Esophagus muscularis mucosa (tissue), 4 donors: ENCODE results near the gene COL6A1. TPM values are rescaled to one million over a fixed set of nuclear protein-coding genes. Genes with fewer than 3 reads are reported as not detected.
A peak's percentile ranks its signal among the peaks of the same experiment; 100 is the strongest.

Experiments used
- DNase-seq: peaks from one replicate; pipeline ENCODE4 v3.0.0-alpha.2; 2017; ENCODE audit errors: extremely low spot score
- H3K27ac ChIP-seq, 4 donors: fragments of 200-600 bp; sonication (generic); replicated peaks in 1 of 4; 1 replicate in 3 of 4; 2 replicates in 1 of 4; pipeline ENCODE4 v1.5.1; 2016 to 2019; ENCODE audit warnings: mild to moderate bottlenecking in 1 of 4
- H3K27me3 ChIP-seq, 4 donors: fragments of 200-600 bp; sonication (generic); one replicate each; pipeline versions ENCODE4 v1.5.1 to v1.6.0; 2016 to 2019
- H3K36me3 ChIP-seq, 4 donors: fragments of 200-600 bp; sonication (generic); one replicate each; pipeline ENCODE4 v1.5.1; 2016 to 2019
- H3K4me1 ChIP-seq, 4 donors: fragments of 200-600 bp; sonication (generic); one replicate each; pipeline ENCODE4 v1.5.1; 2016 to 2019
- H3K4me3 ChIP-seq, 4 donors: fragments of 200-600 bp; sonication (generic); 1 replicate in 2 of 4; 2 replicates in 2 of 4; pipeline ENCODE4 v1.5.1; 2016 to 2019; ENCODE audit warnings: mild to moderate bottlenecking in 4 of 4, moderate library complexity in 1 of 4
- H3K9me3 ChIP-seq, 4 donors: fragments of 200-600 bp; sonication (generic); 1 replicate in 3 of 4; 2 replicates in 1 of 4; pipeline ENCODE4 v1.5.1; 2016 to 2019
- EP300 ChIP-seq: sonication (generic); formaldehyde crosslinking; IDR thresholded peaks from one replicate; pipeline ENCODE4 v1.6.1; 2017; ENCODE audit warnings: antibody characterized with exemption
- POLR2A ChIP-seq: fragments of 450-650 bp; IDR thresholded peaks from one replicate; pipeline ENCODE4 v1.6.1; 2017; ENCODE audit warnings: antibody characterized with exemption, moderate library complexity, mild to moderate bottlenecking, low read depth
- POLR2AphosphoS5 ChIP-seq, 2 donors: sonication (generic); formaldehyde crosslinking; IDR thresholded peaks; one replicate each; pipeline ENCODE4 v1.6.1; 2017; ENCODE audit warnings: antibody characterized with exemption in 2 of 2
- WGBS: methylation state at CpG from one replicate; pipeline ENCODE4 v1.1.5; 2018; 5-methylcytosine and 5-hydroxymethylcytosine counted together
- intact Hi-C: fragments of 100-400 bp; cut with DNase I; formaldehyde crosslinking; loops from one replicate; pipeline ENCODE4 v1.15.1; 2023
- total RNA-seq, 4 donors: library from RNA; depleted of rRNA; stranded (reverse); fragments of >200 nt; gene quantifications; one replicate each; pipeline versions ENCODE4 v1.1.0 to v1.2.1, GENCODE V29; 2016
- TF ChIP-seq, protein P1 (sequence below), 3 experiments: fragments of 200-600 bp in 2 of 3; fragments of 450-650 bp in 1 of 3; sonication (generic) in 2 of 3; IDR thresholded peaks; one replicate each; pipeline ENCODE4 v1.5.1; 2017 to 2019; ENCODE audit warnings: antibody characterized with exemption in 3 of 3, mild to moderate bottlenecking in 2 of 3, moderate library complexity in 1 of 3

Gene COL6A1
- total RNA-seq, 4 donors from 2014 or later = 646 to 1,432 (median 1,078) TPM

DNA sequence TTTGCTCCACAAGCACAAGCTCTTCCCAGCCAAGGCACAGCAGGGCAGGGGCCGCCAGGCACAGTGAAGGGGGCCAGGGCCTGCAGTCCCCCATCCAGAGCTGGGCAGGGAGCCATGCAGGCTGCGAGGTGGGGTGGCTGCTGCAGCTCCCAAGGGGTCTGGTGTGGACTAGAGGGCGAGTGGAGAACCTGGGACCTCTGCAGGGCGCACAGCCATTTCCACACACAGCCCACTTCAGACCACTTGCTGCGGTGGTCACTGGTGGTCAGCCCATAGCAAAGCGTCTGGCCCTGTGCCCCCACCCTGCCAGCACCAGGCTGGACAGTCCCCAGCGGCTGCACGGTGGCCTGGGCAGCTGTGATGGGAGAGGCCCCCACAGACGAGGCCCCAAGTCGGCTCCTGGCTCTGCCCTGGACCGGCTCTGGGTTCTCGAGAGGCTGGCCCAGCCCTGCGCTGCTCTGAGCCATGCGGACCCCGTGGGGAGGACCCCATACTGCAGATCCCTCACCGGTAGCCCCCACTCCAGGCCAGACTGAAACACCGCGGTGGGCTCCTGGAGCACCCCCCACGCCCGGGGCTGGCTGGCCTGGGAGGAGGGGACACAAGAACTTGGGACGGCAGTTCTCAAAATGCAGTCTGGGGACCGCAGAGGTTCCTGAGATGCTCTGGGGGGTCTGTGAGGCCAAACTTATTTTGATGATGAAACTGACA, 69.3 kb downstream of the COL6A1 start:
- DNase-seq = no peak
- Histone ChIP-seq H3K36me3 (no peaks in the 10 kb centered on the region), H3K27me3 (no peaks in the 10 kb centered on the region), H3K27ac (peak overlapping the region; percentile 87 to 90 (median 88)), H3K4me3 (no peak overlapping the region), H3K4me1 (peaks cover 26 to 52% (median 49%) of the 10 kb centered on the region in 4 donors), H3K9me3 (no peaks in the 10 kb centered on the region)
- WGBS = 87% methylated on average over 7 of the region's 22 CpGs
- TF ChIP-seq, protein P1, sequence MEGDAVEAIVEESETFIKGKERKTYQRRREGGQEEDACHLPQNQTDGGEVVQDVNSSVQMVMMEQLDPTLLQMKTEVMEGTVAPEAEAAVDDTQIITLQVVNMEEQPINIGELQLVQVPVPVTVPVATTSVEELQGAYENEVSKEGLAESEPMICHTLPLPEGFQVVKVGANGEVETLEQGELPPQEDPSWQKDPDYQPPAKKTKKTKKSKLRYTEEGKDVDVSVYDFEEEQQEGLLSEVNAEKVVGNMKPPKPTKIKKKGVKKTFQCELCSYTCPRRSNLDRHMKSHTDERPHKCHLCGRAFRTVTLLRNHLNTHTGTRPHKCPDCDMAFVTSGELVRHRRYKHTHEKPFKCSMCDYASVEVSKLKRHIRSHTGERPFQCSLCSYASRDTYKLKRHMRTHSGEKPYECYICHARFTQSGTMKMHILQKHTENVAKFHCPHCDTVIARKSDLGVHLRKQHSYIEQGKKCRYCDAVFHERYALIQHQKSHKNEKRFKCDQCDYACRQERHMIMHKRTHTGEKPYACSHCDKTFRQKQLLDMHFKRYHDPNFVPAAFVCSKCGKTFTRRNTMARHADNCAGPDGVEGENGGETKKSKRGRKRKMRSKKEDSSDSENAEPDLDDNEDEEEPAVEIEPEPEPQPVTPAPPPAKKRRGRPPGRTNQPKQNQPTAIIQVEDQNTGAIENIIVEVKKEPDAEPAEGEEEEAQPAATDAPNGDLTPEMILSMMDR (IDR thresholded peaks at IDR 0.05) = no peak
- intact Hi-C loops = no loop called here

DNA sequence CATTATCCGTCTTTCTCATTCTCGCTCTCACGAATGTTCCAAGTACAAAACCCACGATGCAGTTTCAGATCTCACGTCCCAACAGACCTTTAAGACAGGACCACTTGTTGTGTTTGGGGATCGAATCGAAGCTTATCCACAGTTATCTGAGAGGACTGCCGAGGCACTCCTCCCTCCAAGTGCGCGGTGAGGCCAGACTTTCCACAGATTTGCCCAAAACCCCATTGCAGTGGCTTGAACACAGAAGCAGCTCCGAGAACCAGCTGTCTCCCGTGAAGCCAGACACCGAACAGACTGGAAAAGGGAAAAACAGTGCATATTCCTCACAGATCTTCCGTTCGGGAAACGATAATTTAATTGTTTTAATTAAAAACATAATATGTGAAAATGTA, 69.8 kb downstream of the COL6A1 start:
- no peak for TF ChIP-seq POLR2AphosphoS5 (IDR thresholded peaks at IDR 0.05)
- TF ChIP-seq, protein P1 (IDR thresholded peaks at IDR 0.05) = no peak
- no peak for TF ChIP-seq POLR2A
- TF ChIP-seq EP300 = no peak
- no peaks in the 10 kb centered on the region for H3K9me3 ChIP-seq
- intact Hi-C loops = no loop called here
- H3K4me1 ChIP-seq = peaks cover 32 to 58% (median 55%) of the 10 kb centered on the region in 4 donors
- no peaks in the 10 kb centered on the region for H3K36me3 ChIP-seq
- DNase-seq = no peak
- H3K4me3 ChIP-seq = no peak overlapping the region
- no peaks in the 10 kb centered on the region for H3K27me3 ChIP-seq
- 87% methylated on average over 16 of the region's 16 CpGs for WGBS
- peak overlapping the region in 3 of 4 donors; percentile 87 to 90 (median 87) for H3K27ac ChIP-seq

DNA sequence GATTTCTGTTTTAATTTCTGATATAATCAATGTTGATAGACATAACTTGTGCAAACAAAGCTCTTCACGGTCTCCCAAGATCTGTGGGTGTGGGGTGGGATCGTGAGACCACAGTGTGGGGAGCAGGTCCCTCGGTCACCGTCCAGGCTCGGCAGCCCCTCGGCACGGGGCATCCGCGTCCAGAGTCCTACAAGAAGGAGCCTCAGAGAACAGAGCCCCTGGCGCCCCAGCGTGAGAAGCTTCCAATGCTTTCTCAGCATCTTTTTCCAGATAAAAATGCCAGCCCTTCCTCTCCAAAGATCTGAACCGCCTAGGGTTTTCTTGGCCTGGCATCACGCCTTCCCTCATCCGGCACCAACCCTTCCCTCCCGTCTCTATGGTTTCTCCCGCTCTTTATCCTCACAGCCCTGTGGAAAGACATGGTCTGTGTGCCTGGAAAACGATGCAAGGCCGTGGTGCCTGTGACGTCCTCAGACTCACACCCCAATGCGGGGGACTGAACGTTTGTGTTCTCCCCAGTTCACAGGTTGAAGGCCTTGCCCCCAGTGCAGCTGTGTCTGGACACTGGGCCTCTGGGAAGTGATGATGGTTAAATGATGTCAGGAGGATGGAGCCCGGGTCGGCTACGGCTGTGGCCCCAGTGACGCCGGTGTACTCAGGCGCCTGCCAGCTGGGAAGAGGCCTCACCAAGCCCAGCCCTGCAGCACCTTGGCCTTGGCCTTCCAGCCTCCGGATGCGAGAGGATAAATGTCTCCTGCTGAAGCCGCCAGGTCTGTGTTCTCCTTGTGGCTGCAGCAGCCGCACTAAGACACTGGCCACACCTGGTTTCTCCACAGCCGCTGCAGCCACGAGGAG, 70.5 kb downstream of the COL6A1 start:
- intact Hi-C loops = no loop called here
- WGBS = 90% methylated on average over 27 of the region's 33 CpGs
- peak; percentile 82 for DNase-seq
- peak overlapping the region in 1 of 4 donors; percentile 14 for H3K27ac ChIP-seq
- H3K9me3 ChIP-seq = no peaks in the 10 kb centered on the region
- no peaks in the 10 kb centered on the region for H3K36me3 ChIP-seq
- peaks cover 0 to 3% (median 0%) of the 10 kb centered on the region in 4 donors for H3K27me3 ChIP-seq
- TF ChIP-seq EP300 (no peak), POLR2A (no peak), POLR2AphosphoS5 (IDR thresholded peaks at IDR 0.05) (no peak)
- TF ChIP-seq, protein P1 (IDR thresholded peaks at IDR 0.05) = no peak
- H3K4me3 ChIP-seq = no peak overlapping the region
- peaks cover 37 to 65% (median 61%) of the 10 kb centered on the region in 4 donors for H3K4me1 ChIP-seq

DNA sequence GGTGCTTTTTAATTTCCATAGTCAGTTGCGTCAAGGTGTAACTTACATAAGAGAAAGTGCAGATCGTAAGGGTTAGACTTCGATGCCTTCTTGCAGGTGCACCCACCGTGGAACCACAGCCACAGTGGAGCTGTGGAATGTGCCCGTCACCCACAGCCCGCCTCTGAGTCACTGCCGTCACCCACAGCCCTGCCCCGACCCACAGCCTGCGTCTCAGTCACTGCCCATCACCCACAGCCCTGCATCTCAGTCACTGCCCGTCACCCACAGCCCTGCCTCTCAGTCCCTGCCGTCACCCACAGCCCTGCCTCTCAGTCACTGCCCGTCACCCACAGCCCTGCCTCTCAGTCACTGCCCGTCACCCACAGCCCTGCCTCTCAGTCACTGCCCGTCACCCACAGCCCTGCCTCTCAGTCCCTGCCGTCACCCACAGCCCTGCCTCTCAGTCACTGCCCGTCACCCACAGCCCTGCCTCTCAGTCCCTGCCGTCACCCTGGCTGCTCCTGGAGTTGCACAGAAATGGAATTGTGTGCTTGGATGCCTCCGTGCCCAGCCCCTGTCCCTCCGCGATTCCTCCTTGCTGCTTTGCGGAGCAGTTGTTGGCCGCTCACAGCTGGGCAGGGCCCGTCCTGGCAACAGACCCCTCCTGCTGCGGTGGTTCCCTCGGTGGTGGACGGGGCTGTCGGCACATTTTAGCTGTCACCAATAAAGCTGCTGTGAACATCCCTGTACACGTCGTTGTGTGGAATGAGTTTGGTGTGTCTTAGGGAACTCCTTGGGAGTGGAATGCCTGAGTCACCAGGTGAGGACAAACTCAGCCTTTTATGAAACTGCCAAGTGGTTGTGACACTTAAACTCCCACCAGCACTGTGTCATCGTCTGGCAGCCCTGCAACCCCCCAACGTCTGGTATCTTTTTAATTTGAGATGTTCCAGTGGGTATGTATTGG, 71.4 kb downstream of the COL6A1 start:
- intact Hi-C loops = no loop called here
- TF ChIP-seq POLR2AphosphoS5 (IDR thresholded peaks at IDR 0.05) = peak in 1 of 2 donors; percentile 55
- TF ChIP-seq, protein P1 (IDR thresholded peaks at IDR 0.05) = no peak
- H3K4me3 ChIP-seq = no peak overlapping the region
- H3K36me3 ChIP-seq = no peaks in the 10 kb centered on the region
- H3K27ac ChIP-seq = peak overlapping the region in 3 of 4 donors; percentile 6 to 99 (median 28)
- H3K4me1 ChIP-seq = peaks cover 37 to 74% (median 70%) of the 10 kb centered on the region in 4 donors
- H3K27me3 ChIP-seq = peaks cover 0 to 5% (median 0%) of the 10 kb centered on the region in 4 donors
- H3K9me3 ChIP-seq = no peaks in the 10 kb centered on the region
- peak; percentile 89 for DNase-seq
- WGBS = 72% methylated on average over 25 of the region's 31 CpGs
